Left forelimb (tissue), 1 donor: ENCODE measurements around the gene GPHN.

Experiments used
- DNase-seq: peaks from one replicate; pipeline ENCODE4 v3.0.0-alpha.2; 2018; ENCODE audit warnings: low spot score

GPHN gene

GRCh38 chr14:66507722-66508546, at the start of gene GPHN:
Gene GPHN, plus strand, starts transcription at chr14:66508147.
- peak; percentile 95 for DNase-seq

GRCh38 chr14:66459603-66460002, 48.3 kb upstream of the GPHN start:
- no peak for DNase-seq

GRCh38 chr14:66464261-66464660, 43.7 kb upstream of the GPHN start:
- no peak for DNase-seq

- DNase-seq: no peak
Observed at GRCh38 chr14:66468778-66469367, 39.1 kb upstream of the GPHN start.

GRCh38 chr14:66471584-66471983, 36.4 kb upstream of the GPHN start:
- no peak for DNase-seq

GRCh38 chr14:66472251-66472650, 35.7 kb upstream of the GPHN start:
- DNase-seq: no peak

- DNase-seq: no peak
Observed at GRCh38 chr14:66473223-66473622, 34.7 kb upstream of the GPHN start.

GRCh38 chr14:66476964-66477363, 31.0 kb upstream of the GPHN start:
- DNase-seq: no peak

- DNase-seq: no peak
Observed at GRCh38 chr14:66477567-66477966, 30.4 kb upstream of the GPHN start.

- no peak for DNase-seq
Observed at GRCh38 chr14:66482873-66483272, 25.1 kb upstream of the GPHN start.

- no peak for DNase-seq
Observed at GRCh38 chr14:66483322-66483721, 24.6 kb upstream of the GPHN start.

- no peak for DNase-seq
Observed at GRCh38 chr14:66485029-66485428, 22.9 kb upstream of the GPHN start.

GRCh38 chr14:66485910-66486421, 22.0 kb upstream of the GPHN start, which contains the start of gene CCDC196:
Gene CCDC196, plus strand, starts transcription at chr14:66486371. Its CDS starts 132 bp downstream, at chr14:66486503.
- no peak for DNase-seq

GRCh38 chr14:66487164-66487563, 20.8 kb upstream of the GPHN start:
- no peak for DNase-seq

- no peak for DNase-seq
Observed at GRCh38 chr14:66490143-66491111, 17.5 kb upstream of the GPHN start.

GRCh38 chr14:66493750-66494149, 14.2 kb upstream of the GPHN start:
- DNase-seq: no peak

- DNase-seq: no peak
Observed at GRCh38 chr14:66495218-66496098, 12.5 kb upstream of the GPHN start.

GRCh38 chr14:66496188-66496807, 11.6 kb upstream of the GPHN start:
- no peak for DNase-seq

- DNase-seq: no peak
Observed at GRCh38 chr14:66496911-66497310, 11.0 kb upstream of the GPHN start.

- DNase-seq: no peak
Observed at GRCh38 chr14:66498311-66498710, 9.6 kb upstream of the GPHN start.

- DNase-seq: no peak
Observed at GRCh38 chr14:66501592-66501991, 6.4 kb upstream of the GPHN start.
